GM19351 (cell line): Measurements from ENCODE around the gene PCK1.

Experiments used
- ATAC-seq: cut with Tn5 transposase; IDR thresholded peaks from one replicate; pipeline ENCODE4 v1.9.1; 2021; ENCODE audit warnings: mild to moderate bottlenecking, moderate library complexity; ENCODE audit not compliant: unreplicated experiment

PCK1 gene

GRCh38 chr20:57559658-57560553, 1.0 kb upstream of the PCK1 start:
- no peak for ATAC-seq

GRCh38 chr20:57561356-57562279, 708 bp downstream of the PCK1 start:
- ATAC-seq = no peak

- ATAC-seq = no peak
Observed at GRCh38 chr20:57562541-57563465, 1.9 kb downstream of the PCK1 start.

GRCh38 chr20:57563522-57563921, 2.6 kb downstream of the PCK1 start:
- no peak for ATAC-seq

GRCh38 chr20:57564180-57564802, 3.4 kb downstream of the PCK1 start:
- no peak for ATAC-seq

GRCh38 chr20:57564951-57565642, 4.2 kb downstream of the PCK1 start:
- ATAC-seq = no peak

- ATAC-seq = no peak
Observed at GRCh38 chr20:57566399-57566798, 5.5 kb downstream of the PCK1 start.

GRCh38 chr20:57566803-57567459, 6.0 kb downstream of the PCK1 start:
- ATAC-seq = no peak

- no peak for ATAC-seq
Observed at GRCh38 chr20:57567471-57568079, 6.7 kb downstream of the PCK1 start.

GRCh38 chr20:57568088-57568896, 7.4 kb downstream of the PCK1 start:
- no peak for ATAC-seq

- no peak for ATAC-seq
Observed at GRCh38 chr20:57568960-57569359, 8.1 kb downstream of the PCK1 start.

GRCh38 chr20:57570145-57570850, 9.4 kb downstream of the PCK1 start:
- ATAC-seq = no peak

- no peak for ATAC-seq
Observed at GRCh38 chr20:57570920-57571319, 10.0 kb downstream of the PCK1 start.

GRCh38 chr20:57571782-57572416, 11.0 kb downstream of the PCK1 start:
- no peak for ATAC-seq

- ATAC-seq = no peak
Observed at GRCh38 chr20:57573242-57573641, 12.3 kb downstream of the PCK1 start.

- no peak for ATAC-seq
Observed at GRCh38 chr20:57573894-57574293, 13.0 kb downstream of the PCK1 start.

- ATAC-seq = no peak
Observed at GRCh38 chr20:57574954-57575353, 14.0 kb downstream of the PCK1 start.
